IMR-90 (cell line): ENCODE results near the gene GPHA2.

Experiments used
- BHLHE40 ChIP-seq: fragments of 150-350 bp; IDR thresholded peaks from 2 replicates; pipeline ENCODE4 v1.6.1; 2016; ENCODE audit warnings: mild to moderate bottlenecking, low read depth, low read length
- CTCF ChIP-seq: conservative IDR thresholded peaks from 2 replicates; pipeline ENCODE4 v1.5.1; 2012; ENCODE audit warnings: mild to moderate bottlenecking, low read depth, low read length, improper control_type of control experiment
- FOS ChIP-seq: fragments of 150-350 bp; IDR thresholded peaks from 2 replicates; pipeline ENCODE4 v1.6.1; 2016; ENCODE audit warnings: low read depth, low read length
- MAFK ChIP-seq: IDR thresholded peaks from 2 replicates; pipeline ENCODE4 v1.6.1; 2012; ENCODE audit warnings: low read depth, low read length, improper control_type of control experiment
- NFE2L2 ChIP-seq: fragments of 150-350 bp; IDR thresholded peaks from 2 replicates; pipeline ENCODE4 v1.6.1; 2016; ENCODE audit warnings: low read depth, mild to moderate bottlenecking, low read length
- POLR2A ChIP-seq: IDR thresholded peaks from 2 replicates; pipeline ENCODE4 v1.6.1; 2012; ENCODE audit warnings: mild to moderate bottlenecking, low read depth, low read length
- RAD21 ChIP-seq: IDR thresholded peaks from 2 replicates; pipeline ENCODE4 v1.6.1; 2012; ENCODE audit warnings: low read length, improper control_type of control experiment
- RCOR1 ChIP-seq: IDR thresholded peaks from 2 replicates; pipeline ENCODE4 v1.6.1; 2012; ENCODE audit warnings: mild to moderate bottlenecking, low read length, improper control_type of control experiment; ENCODE audit not compliant: insufficient replicate concordance
- SMC3 ChIP-seq: fragments of 150-350 bp; IDR thresholded peaks from 2 replicates; pipeline ENCODE4 v1.6.1; 2016; ENCODE audit warnings: low read depth, mild to moderate bottlenecking, antibody characterized with exemption, low read length, moderate library complexity
- TF ChIP-seq, protein P1 (sequence below): fragments of 150-350 bp; IDR thresholded peaks from 2 replicates; pipeline ENCODE4 v1.6.1; 2017; ENCODE audit warnings: mild to moderate bottlenecking, antibody characterized with exemption, low read length, low read depth

- TF ChIP-seq CTCF: no peak
- no peak for TF ChIP-seq FOS
- TF ChIP-seq RCOR1: no peak
- no peak for TF ChIP-seq POLR2A
- TF ChIP-seq RAD21: no peak
- TF ChIP-seq, protein P1, sequence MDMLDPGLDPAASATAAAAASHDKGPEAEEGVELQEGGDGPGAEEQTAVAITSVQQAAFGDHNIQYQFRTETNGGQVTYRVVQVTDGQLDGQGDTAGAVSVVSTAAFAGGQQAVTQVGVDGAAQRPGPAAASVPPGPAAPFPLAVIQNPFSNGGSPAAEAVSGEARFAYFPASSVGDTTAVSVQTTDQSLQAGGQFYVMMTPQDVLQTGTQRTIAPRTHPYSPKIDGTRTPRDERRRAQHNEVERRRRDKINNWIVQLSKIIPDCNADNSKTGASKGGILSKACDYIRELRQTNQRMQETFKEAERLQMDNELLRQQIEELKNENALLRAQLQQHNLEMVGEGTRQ: no peak
- TF ChIP-seq SMC3: no peak
- no peak for TF ChIP-seq NFE2L2
- TF ChIP-seq MAFK: no peak
- no peak for TF ChIP-seq BHLHE40
Observed at GRCh38 chr11:64888406-64888728, 47.3 kb downstream of the GPHA2 start.
